Stimulated activated CD8-positive, alpha-beta memory T cell treated with anti-CD3 and anti-CD28 coated beads, Interleukin-7, amount 100 ng/mL, for 48 hours (primary cell): ENCODE results near the gene TBC1D19.
A peak's percentile ranks its signal among the peaks of the same experiment; 100 is the strongest.
"Not testable (repeated sequence)": the region's sequence is repeated elsewhere in the genome, so short reads cannot be mapped to it uniquely, and the experiment has no call there.

ENCODE experiments used
- DNase-seq, 2 donors: peaks; one replicate each; pipeline ENCODE4 v3.0.0-alpha.2; 2020; ENCODE audit warnings: low read depth in 1 of 2; ENCODE audit errors: extremely low read depth in 1 of 2

TBC1D19 gene

GRCh38 chr4:26583865-26584652 is at the start of gene TBC1D19:
TSS of gene TBC1D19 (plus strand) at chr4:26584084. CDS start at chr4:26584194, 110 bp downstream.
- peak; percentile 72 to 83 for DNase-seq

- DNase-seq, result no peak
These were observed 40.9 kb upstream of the TBC1D19 start for GRCh38 chr4:26542991-26543390.

- no peak for DNase-seq
These were observed 39.5 kb upstream of the TBC1D19 start for GRCh38 chr4:26544421-26544820.

- not testable (repeated sequence) for DNase-seq
These were observed 35.5 kb upstream of the TBC1D19 start for GRCh38 chr4:26548379-26548778.

- no peak for DNase-seq
These were observed 26.7 kb upstream of the TBC1D19 start for GRCh38 chr4:26557164-26557563.

GRCh38 chr4:26558166-26558895 is 25.6 kb upstream of the TBC1D19 start:
- DNase-seq, result no peak

- DNase-seq, result no peak
These were observed 17.8 kb upstream of the TBC1D19 start for GRCh38 chr4:26566133-26566532.

- DNase-seq, result no peak
These were observed 15.4 kb upstream of the TBC1D19 start for GRCh38 chr4:26568446-26568994.

GRCh38 chr4:26570596-26570995 is 13.3 kb upstream of the TBC1D19 start:
- no peak for DNase-seq

- DNase-seq, result no peak
These were observed 10.5 kb upstream of the TBC1D19 start for GRCh38 chr4:26573389-26573794.

GRCh38 chr4:26574563-26574962 is 9.3 kb upstream of the TBC1D19 start:
- no peak for DNase-seq

- DNase-seq, result no peak
These were observed 7.6 kb upstream of the TBC1D19 start for GRCh38 chr4:26576231-26576739.

- DNase-seq, result no peak
These were observed 6.8 kb upstream of the TBC1D19 start for GRCh38 chr4:26577066-26577465.

- no peak for DNase-seq
These were observed 4.7 kb upstream of the TBC1D19 start for GRCh38 chr4:26579169-26579568.

- not testable (repeated sequence) for DNase-seq
These were observed 2.5 kb upstream of the TBC1D19 start for GRCh38 chr4:26581341-26581740.

GRCh38 chr4:26583538-26583864 is 383 bp upstream of the TBC1D19 start:
- no peak for DNase-seq

- no peak for DNase-seq
These were observed 841 bp downstream of the TBC1D19 start for GRCh38 chr4:26584725-26585124.

- DNase-seq, result no peak
These were observed 5.8 kb downstream of the TBC1D19 start for GRCh38 chr4:26589705-26590104.

- no peak for DNase-seq
These were observed 6.8 kb downstream of the TBC1D19 start for GRCh38 chr4:26590639-26591038.

GRCh38 chr4:26593557-26593956 is 9.7 kb downstream of the TBC1D19 start:
- DNase-seq, result not testable (repeated sequence)

- no peak for DNase-seq
These were observed 10.5 kb downstream of the TBC1D19 start for GRCh38 chr4:26594371-26594770.

GRCh38 chr4:26594778-26595177 is 10.9 kb downstream of the TBC1D19 start:
- no peak for DNase-seq
